Non-pigmented ciliary epithelial cell (primary cell): ENCODE results near the gene GNAI2.
"Not testable (repeated sequence)": the region's sequence is repeated elsewhere in the genome, so short reads cannot be mapped to it uniquely, and the experiment has no call there.

ENCODE experiments used
- DNase-seq: peaks from one replicate; pipeline ENCODE4 v3.0.0-alpha.2; 2010; ENCODE audit warnings: low read depth

GNAI2 gene

DNA sequence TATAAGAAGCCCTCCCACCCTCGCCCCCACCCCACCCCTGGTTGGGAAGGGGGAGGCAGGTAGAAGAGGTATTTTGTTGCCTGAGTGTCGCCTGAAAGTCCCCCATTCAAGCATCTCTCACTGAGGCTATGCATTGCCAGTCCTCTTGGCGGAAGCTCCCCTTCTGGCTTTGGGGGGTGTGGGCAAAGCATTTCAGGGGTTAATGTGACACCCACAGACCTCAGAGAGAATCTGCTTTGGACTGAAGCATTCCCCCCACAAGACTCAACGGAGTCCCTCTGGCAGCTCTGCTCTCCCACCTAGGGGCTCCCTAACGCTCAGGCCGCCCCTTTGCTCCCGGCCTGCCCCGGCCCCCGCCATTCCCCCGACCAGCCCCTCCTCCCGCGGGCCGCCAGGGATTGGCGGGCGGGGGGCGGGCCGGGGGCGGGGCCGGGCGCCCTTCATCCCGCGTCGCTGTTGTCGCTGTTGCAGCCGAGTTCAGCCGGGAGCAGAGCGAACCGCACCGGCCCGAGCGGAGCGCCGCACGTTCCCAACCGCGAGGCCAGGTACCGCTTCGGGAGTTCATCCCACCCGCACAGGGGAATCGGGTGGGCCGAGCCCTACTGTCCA is 31.1 kb upstream of the GNAI2 start, which contains the start of gene SLC38A3:
Gene SLC38A3 (plus strand): TSS at position 468 of the 609 bp plus-strand sequence. CDS start 8,929 bp downstream, outside the sequence.
- DNase-seq: no peak

DNA sequence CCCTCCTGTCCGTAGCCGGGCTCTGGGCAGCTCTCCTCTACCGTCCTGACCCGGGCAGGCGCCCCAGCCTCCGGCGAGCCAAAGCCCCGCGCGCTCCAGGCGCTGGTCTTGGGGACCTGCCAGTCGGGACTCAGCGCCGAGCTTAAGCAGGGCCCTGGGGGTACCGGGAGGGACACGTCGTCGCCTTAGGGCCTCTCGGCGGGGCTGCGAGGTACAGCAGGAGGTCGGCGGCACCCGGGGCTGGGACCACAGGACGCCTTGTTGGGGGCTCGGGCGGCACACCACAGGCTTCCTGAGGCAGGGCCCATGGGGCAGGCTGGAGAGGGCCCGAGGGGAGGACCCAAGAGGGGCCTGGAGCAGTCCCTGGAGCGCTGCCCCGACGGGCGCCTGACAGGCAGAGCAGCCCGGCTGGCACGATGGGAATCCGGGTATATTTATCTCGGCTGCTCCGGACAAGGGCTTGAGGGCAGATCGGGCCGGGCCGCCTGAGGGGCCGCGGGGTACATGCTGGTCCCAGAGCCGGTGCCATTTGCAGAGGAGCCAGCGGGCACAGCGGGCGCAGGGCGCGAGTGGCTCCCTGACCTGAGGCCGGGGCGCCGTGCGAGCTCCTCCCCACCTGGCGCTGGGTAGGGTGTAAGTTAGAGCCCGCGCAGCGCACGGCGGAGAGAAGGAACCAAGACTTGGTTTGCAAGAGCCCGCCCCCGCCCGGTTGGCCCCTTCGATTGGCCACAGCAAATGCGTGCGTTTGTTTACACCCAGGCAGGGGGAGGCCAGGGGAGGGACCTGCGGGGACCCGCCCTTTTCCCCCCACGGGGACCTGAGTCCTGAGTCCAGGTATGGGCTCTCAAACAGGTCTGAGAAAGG is 30.4 kb upstream of the GNAI2 start:
- DNase-seq: no peak

DNA sequence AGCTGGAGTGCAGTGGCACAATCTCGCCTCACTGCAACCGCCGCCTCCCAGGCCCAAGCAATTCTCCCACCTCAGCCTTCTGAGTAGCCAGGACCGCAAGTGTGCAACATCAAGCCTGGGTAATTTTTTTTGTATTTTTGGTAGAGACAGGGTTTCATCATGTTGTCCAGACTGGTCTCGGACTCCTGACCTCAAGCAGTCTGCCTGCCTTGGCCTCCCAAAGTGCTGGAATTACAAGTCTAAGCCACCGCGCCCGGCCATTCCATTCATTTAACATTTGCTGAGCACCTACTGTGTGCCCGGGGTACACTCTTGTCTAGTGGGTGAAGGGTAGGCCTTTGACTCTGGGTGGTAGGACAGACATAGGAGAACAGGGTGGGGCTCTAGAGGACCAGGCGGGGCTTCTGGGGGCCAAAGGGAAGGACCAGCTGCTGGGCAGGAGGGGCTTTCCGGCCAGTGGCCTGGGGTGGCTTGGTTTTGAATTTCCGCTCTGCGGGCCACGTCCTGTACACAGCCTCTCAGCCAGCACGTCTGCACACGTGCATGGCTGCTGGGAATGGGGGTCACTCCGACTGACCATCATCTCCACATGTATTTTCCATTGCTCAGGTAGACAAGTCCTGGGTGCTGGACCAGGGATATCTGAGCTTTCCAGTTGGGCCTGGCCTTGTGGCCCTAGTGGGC is 28.5 kb upstream of the GNAI2 start:
- DNase-seq: no peak

DNA sequence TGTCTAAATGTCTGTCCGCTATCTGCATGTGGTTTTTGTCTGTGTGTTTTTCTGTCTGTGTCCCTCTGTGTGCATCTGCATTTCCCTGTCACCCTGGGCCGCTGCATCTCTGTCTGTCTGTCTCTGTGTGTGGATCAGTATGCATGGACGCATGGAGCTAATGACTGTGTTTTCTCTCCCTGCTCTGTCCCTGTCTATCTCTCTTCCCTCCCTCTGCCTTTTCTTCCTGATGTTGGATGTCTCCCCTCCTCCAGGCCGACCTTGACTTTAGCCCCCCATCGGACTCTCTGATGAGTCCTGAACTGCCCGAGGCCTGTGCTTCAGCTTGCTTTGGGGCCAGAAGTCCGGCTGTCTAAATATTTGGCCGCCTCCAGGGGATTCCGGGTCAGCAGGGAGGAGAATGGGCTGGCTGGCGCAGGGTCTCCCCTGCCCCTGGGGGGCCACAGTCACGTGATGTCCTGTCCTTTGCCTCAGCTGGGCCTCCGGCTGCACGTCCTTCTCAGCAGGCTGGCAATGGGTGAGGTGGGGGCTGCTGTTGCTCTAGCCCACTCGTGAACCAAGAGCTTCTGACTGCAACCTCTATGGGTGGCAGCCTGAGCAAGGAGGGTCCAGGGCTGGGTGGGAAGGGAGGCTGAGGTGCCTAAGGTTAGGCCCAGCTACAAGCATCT is 27.2 kb upstream of the GNAI2 start:
- DNase-seq: no peak

DNA sequence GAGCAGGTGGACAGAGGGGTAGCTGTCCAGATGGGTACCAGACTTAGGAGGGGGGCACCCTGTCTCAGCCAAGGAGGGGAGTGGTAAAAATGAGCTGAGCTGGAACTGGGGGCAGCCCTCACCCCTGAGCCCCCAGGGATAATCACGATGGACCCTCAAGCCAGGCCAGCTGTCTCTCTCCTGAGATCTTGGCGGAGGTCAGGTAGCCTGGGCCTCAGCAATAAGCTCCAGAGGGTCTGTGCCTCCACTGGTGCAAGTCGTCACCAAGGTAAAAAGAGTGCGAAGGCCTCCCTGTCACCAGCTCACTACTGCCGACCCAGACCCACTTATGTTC is 25.9 kb upstream of the GNAI2 start:
- no peak for DNase-seq

DNA sequence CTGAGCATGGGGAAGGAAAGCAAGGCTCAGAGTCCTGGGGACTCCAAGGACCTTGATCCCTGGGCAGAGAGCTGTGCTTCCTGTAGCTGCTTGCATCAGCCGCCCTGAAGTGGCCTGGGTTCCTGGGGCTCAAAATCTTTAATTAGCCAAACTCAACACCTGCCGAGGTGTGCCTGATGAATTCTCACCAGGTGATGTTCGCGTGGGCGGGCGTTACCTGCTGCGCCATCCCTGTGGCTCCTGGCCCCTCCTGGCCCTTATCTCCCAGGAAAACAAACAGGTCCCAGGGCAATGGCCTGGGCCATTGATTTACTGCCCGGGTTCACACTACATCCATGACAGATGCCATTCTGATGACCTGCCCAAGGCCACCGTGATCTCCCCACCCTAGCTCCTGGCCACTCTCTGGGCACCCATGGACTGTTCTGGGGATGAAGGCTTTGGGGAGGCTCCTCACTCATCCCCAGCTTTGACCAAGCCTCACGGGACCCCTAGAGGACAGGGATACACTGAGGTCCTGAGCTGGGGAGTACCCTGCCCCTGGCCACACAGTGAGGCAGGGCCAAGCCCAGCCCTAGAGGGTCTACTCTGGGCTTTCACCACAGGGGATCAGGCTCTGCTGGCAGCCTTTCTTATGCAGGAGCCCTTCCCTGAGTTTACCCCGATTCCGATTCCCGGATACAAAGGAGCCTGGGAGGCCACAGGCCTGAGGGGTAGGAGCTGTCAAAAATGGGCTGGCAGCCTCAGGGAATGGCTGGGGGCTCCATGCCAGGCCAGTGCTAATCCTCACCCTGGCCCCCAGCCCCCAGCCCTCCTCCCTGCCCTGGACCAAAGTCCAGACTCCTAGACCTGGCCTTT is 25.3 kb upstream of the GNAI2 start:
- DNase-seq: no peak

DNA sequence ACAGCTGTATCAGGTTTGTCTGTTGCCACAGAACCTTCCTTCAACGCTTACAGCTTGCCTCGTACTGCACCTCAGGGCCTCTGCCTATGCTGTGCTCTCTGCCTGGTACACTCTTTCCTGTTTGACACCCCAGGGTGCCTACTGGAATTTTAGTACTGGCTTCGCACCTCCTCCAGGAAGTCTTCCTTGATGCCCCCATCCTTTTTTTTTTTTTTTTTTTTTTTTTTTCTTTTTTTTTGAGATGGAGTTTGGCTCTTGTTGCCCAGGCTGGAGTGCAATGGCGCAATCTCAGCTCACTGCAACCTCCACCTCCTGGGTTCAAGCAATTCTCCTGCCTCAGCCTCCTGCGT is 24.7 kb upstream of the GNAI2 start:
- not testable (repeated sequence) for DNase-seq

DNA sequence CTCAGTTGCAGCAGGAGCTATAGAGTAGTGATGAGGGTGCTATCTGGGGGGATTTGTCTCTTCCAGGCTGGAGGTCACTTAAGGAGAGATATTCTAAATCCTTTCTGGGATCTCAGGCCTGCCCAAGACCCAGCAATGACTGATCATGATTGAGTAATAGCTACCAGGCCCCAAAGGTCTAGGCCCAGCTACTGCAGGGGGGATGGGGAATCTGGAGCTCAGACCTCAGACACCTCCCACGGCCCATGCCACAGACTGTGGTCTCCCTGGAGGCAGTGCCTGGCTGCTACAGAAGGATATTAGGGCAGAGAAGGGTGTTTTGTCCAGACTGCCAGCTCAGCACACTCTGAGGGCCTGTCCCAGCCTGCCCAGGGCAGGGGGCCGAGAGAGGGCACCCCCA is 24.1 kb upstream of the GNAI2 start:
- no peak for DNase-seq

DNA sequence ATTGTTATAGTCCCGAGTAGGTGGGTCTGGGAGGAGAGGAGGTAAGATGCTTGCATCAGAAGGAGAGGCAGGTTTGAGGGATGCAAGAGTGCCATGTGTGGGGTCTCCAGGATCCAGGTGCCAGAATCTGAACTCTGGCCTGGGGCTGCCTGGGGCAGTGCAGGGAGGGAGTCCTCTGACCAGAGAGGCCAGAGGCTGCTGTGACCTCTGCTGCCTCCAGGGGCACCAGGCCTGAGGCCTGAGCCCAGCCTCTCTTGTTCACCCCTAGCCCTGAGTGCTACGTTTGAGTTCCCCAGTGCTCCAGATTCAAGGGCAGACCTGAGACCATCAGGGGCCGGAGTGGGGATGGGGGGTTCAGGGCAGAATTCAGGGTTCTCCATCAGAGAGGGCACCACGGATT is 23.5 kb upstream of the GNAI2 start:
- DNase-seq: no peak

DNA sequence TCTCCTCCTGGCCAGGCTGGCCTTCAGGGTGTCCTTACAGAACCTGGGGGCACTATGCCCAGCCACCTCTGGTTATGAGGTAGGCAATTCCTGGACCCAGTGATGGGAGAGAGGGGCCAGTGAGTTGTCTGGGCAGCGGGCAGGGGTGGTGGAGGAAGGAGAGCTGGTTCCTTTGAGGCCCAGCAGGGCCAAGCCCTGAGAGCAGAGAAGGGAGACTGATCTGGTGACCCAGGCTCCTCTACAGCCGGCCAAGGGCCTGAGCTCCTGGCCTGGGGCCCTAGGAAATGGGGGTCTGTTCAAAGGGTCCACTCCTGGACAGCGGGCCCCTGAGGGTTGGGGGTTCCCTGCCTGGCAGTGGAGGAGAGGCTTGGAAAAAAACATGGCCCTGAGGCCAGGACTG is 23.0 kb upstream of the GNAI2 start:
- DNase-seq: no peak

DNA sequence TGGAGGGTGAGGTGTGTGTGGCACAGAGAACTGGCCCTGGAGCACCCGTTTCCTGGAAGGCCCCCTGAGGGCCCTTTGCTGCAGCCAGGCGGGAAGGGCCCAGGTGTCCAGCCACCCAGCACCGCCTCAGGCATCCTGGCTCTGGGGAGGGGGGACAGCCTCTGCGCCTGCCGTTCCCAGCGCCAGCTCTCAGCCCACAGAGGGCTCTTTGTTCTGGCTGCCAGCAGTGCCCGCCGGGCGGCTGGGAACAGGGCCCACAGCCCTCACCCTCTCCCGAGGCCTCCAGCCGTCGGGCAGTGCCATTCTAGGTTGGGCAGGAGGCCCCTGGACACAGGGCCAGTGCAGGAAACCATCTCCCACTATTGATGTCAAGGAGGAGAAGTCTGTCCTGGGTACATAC is 22.6 kb upstream of the GNAI2 start:
- DNase-seq: no peak

DNA sequence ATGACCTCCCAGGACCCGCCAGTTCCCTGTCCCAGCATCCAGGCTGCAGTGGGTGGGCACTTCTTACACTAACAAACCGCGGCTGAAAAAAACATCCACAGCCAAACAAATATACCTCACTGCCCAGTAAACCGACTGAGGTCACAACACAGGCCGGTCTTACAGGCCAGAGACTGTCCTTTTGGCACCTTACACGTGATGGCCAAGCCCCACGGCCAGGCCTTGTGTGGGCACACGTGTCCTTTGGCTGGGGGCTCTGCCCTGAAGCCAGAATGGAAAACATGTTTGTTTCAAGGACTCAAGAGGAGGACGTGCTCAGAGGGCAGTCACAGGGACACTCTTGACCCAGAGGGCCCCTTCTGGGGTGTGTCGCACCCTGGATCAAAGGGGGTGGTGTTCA is 21.2 kb upstream of the GNAI2 start:
- no peak for DNase-seq

DNA sequence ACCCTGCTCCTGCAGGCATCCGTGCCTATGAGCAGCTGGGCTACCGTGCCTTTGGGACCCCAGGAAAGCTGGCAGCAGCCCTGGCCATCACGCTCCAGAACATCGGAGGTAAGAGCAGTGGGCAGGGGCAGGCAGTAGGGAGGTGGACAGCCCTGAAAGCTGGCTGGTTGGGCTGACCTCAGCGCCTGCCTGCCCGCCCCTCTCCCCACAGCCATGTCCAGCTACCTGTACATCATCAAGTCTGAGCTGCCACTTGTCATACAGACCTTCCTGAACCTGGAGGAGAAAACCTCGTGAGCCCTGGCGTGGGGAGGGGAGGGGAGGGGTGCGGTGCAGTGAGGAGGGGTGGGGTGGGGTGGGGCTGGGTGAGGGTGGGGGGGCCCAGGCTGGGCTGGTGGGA is 20.5 kb upstream of the GNAI2 start:
- DNase-seq: no peak

DNA sequence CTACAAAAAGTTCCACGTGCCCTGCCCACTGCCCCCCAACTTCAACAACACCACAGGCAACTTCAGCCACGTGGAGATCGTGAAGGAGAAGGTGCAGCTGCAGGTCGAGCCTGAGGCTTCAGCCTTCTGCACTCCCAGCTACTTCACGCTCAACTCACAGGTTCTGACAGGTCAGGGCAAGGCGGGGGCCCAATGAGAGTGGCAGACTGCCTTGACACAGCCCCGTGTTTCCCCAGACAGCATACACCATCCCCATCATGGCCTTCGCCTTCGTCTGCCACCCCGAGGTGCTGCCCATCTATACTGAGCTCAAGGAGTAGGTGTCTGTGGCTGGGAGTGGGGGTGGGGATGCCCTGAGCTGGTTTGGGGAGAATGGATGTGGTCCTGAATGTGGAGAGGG is 18.3 kb upstream of the GNAI2 start:
- DNase-seq: no peak

DNA sequence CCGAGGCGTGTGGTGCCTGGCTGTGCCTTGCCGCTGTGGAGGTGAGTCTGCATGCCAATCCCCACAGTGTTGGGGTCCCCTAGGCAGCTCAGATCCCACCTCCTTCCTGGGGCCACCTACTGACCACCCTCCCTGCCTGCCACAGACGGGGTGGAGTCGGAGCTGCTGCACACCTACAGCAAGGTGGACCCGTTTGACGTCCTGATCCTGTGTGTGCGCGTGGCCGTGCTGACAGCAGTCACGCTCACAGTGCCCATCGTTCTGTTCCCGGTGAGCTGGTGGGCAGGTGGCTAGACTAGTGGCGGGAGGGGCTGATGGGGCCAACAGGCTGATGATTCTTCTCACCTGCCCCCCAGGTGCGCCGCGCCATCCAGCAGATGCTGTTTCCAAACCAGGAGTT is 17.6 kb upstream of the GNAI2 start:
- no peak for DNase-seq

DNA sequence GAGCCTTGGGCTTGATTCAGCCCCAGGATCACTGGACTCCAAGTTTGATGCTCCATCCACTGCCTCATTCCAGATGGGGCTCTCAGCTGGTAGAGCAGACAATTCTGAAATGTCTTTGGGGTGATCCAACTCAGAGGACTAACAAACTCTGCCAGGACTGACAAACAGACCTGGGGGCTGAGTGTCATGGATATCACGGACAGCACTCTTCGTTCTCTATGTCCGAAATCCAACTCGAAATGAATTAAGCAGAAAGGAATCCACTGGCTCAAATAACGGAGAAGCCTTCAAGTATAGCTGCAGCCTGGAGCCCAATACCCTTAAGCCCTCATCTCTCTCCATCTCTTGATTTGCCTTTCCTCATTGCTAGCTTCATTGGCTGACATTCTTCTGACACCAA is 16.7 kb upstream of the GNAI2 start:
- DNase-seq: no peak

DNA sequence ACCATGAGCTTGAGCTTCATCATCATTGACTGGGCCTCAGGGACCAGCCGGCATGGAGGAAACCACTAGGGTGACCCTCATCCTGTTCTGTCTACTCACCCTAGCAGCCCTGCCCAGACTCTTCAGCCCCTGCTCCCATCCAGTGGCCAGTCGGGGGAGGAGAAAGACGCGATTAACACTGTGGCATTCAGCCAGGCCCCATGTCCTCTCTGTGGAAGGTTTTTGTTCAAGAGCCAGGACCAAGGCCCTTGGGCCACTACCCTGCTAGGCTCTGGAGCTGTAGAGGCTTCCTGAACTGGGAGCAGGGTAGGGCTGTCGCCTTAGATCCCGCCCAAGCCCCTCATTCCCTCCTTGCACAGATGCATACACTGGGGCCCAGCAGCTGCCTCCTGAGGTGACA is 15.9 kb upstream of the GNAI2 start:
- no peak for DNase-seq

DNA sequence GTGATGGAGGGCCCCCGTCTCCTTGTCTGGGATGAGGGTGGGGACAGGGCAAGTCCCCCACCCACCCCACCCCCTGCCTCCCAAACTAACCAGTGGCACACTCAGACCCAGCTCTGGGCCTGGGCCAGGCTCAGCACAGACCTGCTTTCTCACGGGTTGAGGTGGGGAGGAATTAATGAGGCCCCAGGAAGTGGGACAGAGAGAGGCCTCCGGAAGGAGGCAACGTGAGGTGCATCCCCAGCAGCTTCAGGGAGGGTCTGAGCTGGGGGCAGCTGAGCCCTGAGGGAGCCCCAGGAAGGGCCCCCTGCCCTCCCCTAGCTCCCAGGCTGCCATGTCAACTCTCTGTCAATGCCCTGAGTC is 15.0 kb upstream of the GNAI2 start:
- DNase-seq: no peak

DNA sequence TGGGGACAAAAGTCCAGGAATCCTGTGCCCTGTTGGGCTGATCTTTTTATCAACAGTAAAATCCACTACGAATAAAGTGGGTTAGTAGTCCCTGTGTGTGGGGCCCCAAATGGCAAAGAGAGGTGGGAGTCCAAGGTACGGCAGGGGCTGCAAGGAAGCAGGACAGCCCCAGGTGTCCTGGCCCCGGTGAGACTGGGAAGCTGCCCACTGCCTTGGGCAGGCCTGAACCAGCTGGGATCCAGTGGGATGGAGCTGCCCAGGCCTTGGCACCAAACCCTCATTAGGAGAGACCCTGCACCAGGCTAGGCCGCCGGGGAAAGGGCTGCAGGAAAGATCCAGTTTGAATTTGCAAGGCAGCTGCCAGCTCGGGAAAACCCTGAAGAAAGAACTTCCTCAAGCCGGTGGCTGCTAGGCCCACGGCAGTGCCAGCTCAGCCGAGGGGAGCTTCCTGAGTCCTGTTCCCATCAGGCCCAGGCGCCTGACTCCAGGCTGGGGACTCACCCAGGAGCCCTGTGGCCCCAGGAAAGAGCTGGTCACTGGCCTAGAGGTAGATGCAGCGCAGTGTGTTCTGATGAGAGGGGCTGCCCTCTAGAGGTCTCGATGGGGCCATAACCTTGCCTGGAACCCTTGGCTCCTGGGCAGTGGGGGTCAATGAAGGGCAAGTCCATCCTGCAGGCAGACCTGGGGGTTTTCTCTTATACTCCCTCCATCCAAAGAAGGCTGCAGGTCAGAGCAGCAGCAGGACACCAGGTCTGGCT is 14.4 kb upstream of the GNAI2 start:
- DNase-seq: no peak

DNA sequence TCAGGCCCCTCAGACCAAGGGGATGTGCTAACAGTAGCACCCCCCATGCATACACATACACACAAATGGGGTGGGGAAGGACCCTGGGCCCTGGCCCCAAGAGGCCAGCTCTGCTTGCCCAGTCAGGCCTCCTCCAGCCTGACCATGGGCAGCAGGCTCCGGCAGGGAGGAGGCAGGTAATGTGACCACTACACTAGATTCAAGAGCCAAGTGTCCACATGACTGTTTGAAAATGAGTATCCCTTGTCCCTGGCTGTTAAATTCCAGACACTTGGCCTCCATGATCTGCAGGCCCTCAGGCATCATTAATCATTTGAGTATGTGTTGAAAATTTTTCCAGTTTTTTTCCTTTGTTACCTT is 13.9 kb upstream of the GNAI2 start:
- no peak for DNase-seq

DNA sequence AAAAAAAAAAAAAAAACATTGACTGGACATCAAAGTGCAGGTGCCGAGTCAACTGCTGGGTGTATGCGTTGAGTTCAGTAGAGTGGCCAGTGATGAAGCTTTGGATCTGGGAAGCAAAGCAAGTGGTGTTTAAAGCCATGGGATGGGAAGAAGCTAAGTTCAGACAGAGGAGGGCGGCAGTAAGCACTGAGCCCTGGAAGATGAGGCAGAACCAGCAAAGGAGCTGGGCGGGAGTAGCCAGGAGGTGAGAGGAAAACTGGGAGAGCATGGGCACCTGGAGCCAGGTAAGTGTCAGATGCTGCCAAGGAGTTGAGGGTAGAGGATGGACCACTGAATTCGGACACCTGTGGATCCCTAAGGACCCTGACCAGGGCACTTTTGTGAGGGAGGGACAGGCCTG is 11.4 kb upstream of the GNAI2 start:
- no peak for DNase-seq
